PC-9 (cell line): ENCODE results near the gene LSM3. TPM values are rescaled to one million over a fixed set of nuclear protein-coding genes. Genes with fewer than 3 reads are reported as not detected.

Experiments
- BruUV-seq: library from RNA; stranded (reverse); fragments of 400-500 nt; replicated peaks from 2 replicates; lab custom pipeline; 2021; lab: Mats Ljungman, UMichigan
- CTCF ChIA-PET: fragments of 300-600 bp; sonication (Branson Sonifier 250); formaldehyde crosslinking; loops from one replicate; lab custom pipeline; 2022; ENCODE audit warnings: antibody characterized with exemption; lab: Charles Lee
- POLR2A ChIA-PET: fragments of 300-600 bp; sonication (Branson Sonifier 250); formaldehyde crosslinking; loops from one replicate; lab custom pipeline; 2022; ENCODE audit warnings: antibody characterized with exemption; ENCODE audit not compliant: unreplicated experiment; lab: Charles Lee
- DNase-seq, 2 experiments: peaks; one replicate each; pipeline versions ENCODE4 v3.0.0 to v3.0.0-alpha.2; 2015 to 2022; ENCODE audit warnings: mixed read lengths in 1 of 2
- H2AFZ ChIP-seq: fragments of 200-600 bp; sonication (generic); 2 replicates; pipeline ENCODE4 v1.8.1; 2017; ENCODE audit warnings: antibody characterized with exemption
- H3F3A ChIP-seq: fragments of 200-600 bp; sonication (generic); 2 replicates; pipeline ENCODE4 v1.8.1; 2017; ENCODE audit warnings: antibody characterized with exemption, mild to moderate bottlenecking, low read depth; ENCODE audit not compliant: insufficient read depth
- H3K27ac ChIP-seq: fragments of 200-600 bp; sonication (generic); 2 replicates; pipeline ENCODE4 v1.6.1; 2016; ENCODE audit warnings: mixed run types
- H3K27me3 ChIP-seq: fragments of 200-600 bp; sonication (generic); 2 replicates; pipeline ENCODE4 v1.6.1; 2016; ENCODE audit warnings: low read depth, mixed run types; ENCODE audit not compliant: insufficient read depth
- H3K36me3 ChIP-seq: fragments of 200-600 bp; sonication (generic); 2 replicates; pipeline ENCODE4 v1.6.1; 2016; ENCODE audit warnings: low read depth, mixed run types
- H3K4me1 ChIP-seq: fragments of 200-600 bp; sonication (generic); replicated peaks from 2 replicates; pipeline ENCODE4 v1.6.1; 2016; ENCODE audit warnings: mixed run types; ENCODE audit not compliant: insufficient read depth
- H3K4me2 ChIP-seq: fragments of 200-600 bp; sonication (generic); 2 replicates; pipeline ENCODE4 v1.6.1; 2017; ENCODE audit warnings: mixed run types
- H3K4me3 ChIP-seq: fragments of 200-600 bp; sonication (generic); 2 replicates; pipeline ENCODE4 v1.6.1; 2016; ENCODE audit warnings: mixed run types
- H3K79me2 ChIP-seq: fragments of 200-600 bp; sonication (generic); 2 replicates; pipeline ENCODE4 v1.6.1; 2017; ENCODE audit warnings: low read depth, mixed run types
- H3K9me2 ChIP-seq: fragments of 200-600 bp; sonication (generic); 2 replicates; pipeline ENCODE4 v1.8.1; 2017; ENCODE audit warnings: mild to moderate bottlenecking; ENCODE audit not compliant: insufficient read depth
- H3K9me3 ChIP-seq: fragments of 200-600 bp; sonication (generic); 2 replicates; pipeline ENCODE4 v1.8.1; 2016; ENCODE audit warnings: low read depth; ENCODE audit not compliant: insufficient read depth
- H4K20me1 ChIP-seq: fragments of 200-600 bp; sonication (generic); 2 replicates; pipeline ENCODE4 v1.8.1; 2017; ENCODE audit not compliant: insufficient read depth
- CTCF ChIP-seq: fragments of 200-600 bp; sonication (generic); conservative IDR thresholded peaks from 2 replicates; pipeline ENCODE4 v1.6.1; 2017; ENCODE audit warnings: mixed run types, antibody characterized with exemption, mild to moderate bottlenecking, moderate library complexity
- EZH2 ChIP-seq: fragments of 200-600 bp; sonication (generic); IDR thresholded peaks from 2 replicates; pipeline ENCODE4 v1.8.0; 2017; ENCODE audit warnings: antibody characterized with exemption, low read depth
- intact Hi-C: fragments of 100-400 bp; cut with micrococcal nuclease; formaldehyde crosslinking; loops from one replicate; pipeline ENCODE4 v1.10.0; 2022; ENCODE audit not compliant: unreplicated experiment
- total RNA-seq: library from RNA; stranded (reverse); gene quantifications from 2 replicates; pipeline ENCODE4 v1.2.3, GENCODE V29; 2021

LSM3 gene
- total RNA-seq, 1 experiment from 2014 or later: 18.3 TPM

GRCh38 chr3:14239940-14240339 is 61.3 kb downstream of the LSM3 start:
- CTCF ChIA-PET: no interaction called here
- Histone ChIP-seq H4K20me1 (no peaks in the 10 kb centered on the region), H3K9me3 (no peaks in the 10 kb centered on the region), H3K79me2 (no peaks in the 10 kb centered on the region), H3K27ac (no peak overlapping the region), H3K9me2 (no peaks in the 10 kb centered on the region), H3K27me3 (no peaks in the 10 kb centered on the region), H3K36me3 (no peaks in the 10 kb centered on the region), H3K4me2 (no peak overlapping the region), H2AFZ (no peak overlapping the region), H3K4me1 (peaks cover 30% of the 10 kb centered on the region), H3K4me3 (no peak overlapping the region), H3F3A (peaks cover 14% of the 10 kb centered on the region)
- DNase-seq: no peak
- no TSS peak for BruUV-seq
- no peak for TF ChIP-seq CTCF
- TF ChIP-seq EZH2: no peak
- POLR2A ChIA-PET: interaction anchor here (0.7 kb wide), 1 partner anchor 97 kb away, joined by 18 read pairs; no protein-coding TSS in a partner anchor
- intact Hi-C loops: no loop called here

- H3K9me2 ChIP-seq: no peaks in the 10 kb centered on the region
- peaks cover 26% of the 10 kb centered on the region for H3K4me1 ChIP-seq
- H4K20me1 ChIP-seq: no peaks in the 10 kb centered on the region
- intact Hi-C loops: no loop called here
- peaks cover 10% of the 10 kb centered on the region; the same call in 1 of the 2 replicates for H3F3A ChIP-seq
- BruUV-seq: no TSS peak
- CTCF ChIA-PET: no interaction called here
- no peaks in the 10 kb centered on the region for H3K36me3 ChIP-seq
- H3K27me3 ChIP-seq: no peaks in the 10 kb centered on the region
- POLR2A ChIA-PET: interaction anchor here (0.7 kb wide), 1 partner anchor 97 kb away, joined by 18 read pairs; no protein-coding TSS in a partner anchor
- H3K4me2 ChIP-seq: no peak overlapping the region
- H3K27ac ChIP-seq: no peak overlapping the region
- no peaks in the 10 kb centered on the region for H3K79me2 ChIP-seq
- H3K4me3 ChIP-seq: no peak overlapping the region
- H2AFZ ChIP-seq: no peak overlapping the region
- TF ChIP-seq EZH2 (no peak), CTCF (no peak)
- no peaks in the 10 kb centered on the region for H3K9me3 ChIP-seq
- DNase-seq: no peak
Observed at GRCh38 chr3:14240366-14240765, 61.7 kb downstream of the LSM3 start.

GRCh38 chr3:14241716-14242115 is 63.1 kb downstream of the LSM3 start:
- no peaks in the 10 kb centered on the region for H3K27me3 ChIP-seq
- POLR2A ChIA-PET: no interaction called here

More at GRCh38 chr3:14241716-14242115, 63.1 kb downstream of the LSM3 start:
- Histone ChIP-seq H4K20me1 (no peaks in the 10 kb centered on the region), H3F3A (no peaks in the 10 kb centered on the region), H3K4me3 (no peak overlapping the region), H3K9me2 (no peaks in the 10 kb centered on the region), H3K79me2 (no peaks in the 10 kb centered on the region), H3K4me2 (no peak overlapping the region), H3K9me3 (no peaks in the 10 kb centered on the region), H3K27ac (no peak overlapping the region), H3K4me1 (peaks cover 16% of the 10 kb centered on the region), H2AFZ (no peak overlapping the region), H3K36me3 (no peaks in the 10 kb centered on the region)
- intact Hi-C loops: no loop called here
- no peak for DNase-seq
- BruUV-seq: no TSS peak
- no peak for TF ChIP-seq CTCF
- no peak for TF ChIP-seq EZH2
- CTCF ChIA-PET: no interaction called here
